HEK293T (cell line): Measurements from ENCODE around the gene SLC6A2.

Experiments
- BHLHE40 ChIP-seq: fragments of 450-650 bp; IDR thresholded peaks from 2 replicates; pipeline ENCODE4 v1.6.1; 2016; ENCODE audit warnings: mild to moderate bottlenecking, moderate library complexity, borderline replicate concordance
- CTBP1 ChIP-seq: fragments of 450-650 bp; IDR thresholded peaks from 2 replicates; pipeline ENCODE4 v1.6.1; 2016; ENCODE audit warnings: borderline replicate concordance
- ELF4 ChIP-seq: fragments of 450-650 bp; IDR thresholded peaks from 2 replicates; pipeline ENCODE4 v1.6.1; 2017; ENCODE audit warnings: antibody characterized with exemption
- FOXM1 ChIP-seq: fragments of 450-650 bp; IDR thresholded peaks from 2 replicates; pipeline ENCODE4 v1.6.1; 2017; ENCODE audit warnings: mild to moderate bottlenecking, borderline replicate concordance
- HDGF ChIP-seq: fragments of 450-650 bp; IDR thresholded peaks from 2 replicates; pipeline ENCODE4 v1.6.1; 2017; ENCODE audit warnings: antibody characterized with exemption, borderline replicate concordance
- L3MBTL2 ChIP-seq: fragments of 450-650 bp; conservative IDR thresholded peaks from 2 replicates; pipeline ENCODE4 v1.6.1; 2016; ENCODE audit warnings: mild to moderate bottlenecking
- LEF1 ChIP-seq: fragments of 450-650 bp; IDR thresholded peaks from 2 replicates; pipeline ENCODE4 v1.6.1; 2017; ENCODE audit warnings: mild to moderate bottlenecking, borderline replicate concordance
- NFRKB ChIP-seq: fragments of 450-650 bp; IDR thresholded peaks from 2 replicates; pipeline ENCODE4 v1.6.1; 2016; ENCODE audit warnings: mild to moderate bottlenecking, moderate library complexity
- SP1 ChIP-seq: fragments of 450-650 bp; IDR thresholded peaks from 2 replicates; pipeline ENCODE4 v1.6.1; 2017
- SUZ12 ChIP-seq: fragments of 450-650 bp; IDR thresholded peaks from 2 replicates; pipeline ENCODE4 v1.6.1; 2016; ENCODE audit warnings: mild to moderate bottlenecking
- TARDBP ChIP-seq: fragments of 450-650 bp; IDR thresholded peaks from 2 replicates; pipeline ENCODE4 v1.6.1; 2016
- TF ChIP-seq, protein P1 (sequence below): fragments of 450-650 bp; IDR thresholded peaks from 2 replicates; pipeline ENCODE4 v1.6.1; 2016

DNA sequence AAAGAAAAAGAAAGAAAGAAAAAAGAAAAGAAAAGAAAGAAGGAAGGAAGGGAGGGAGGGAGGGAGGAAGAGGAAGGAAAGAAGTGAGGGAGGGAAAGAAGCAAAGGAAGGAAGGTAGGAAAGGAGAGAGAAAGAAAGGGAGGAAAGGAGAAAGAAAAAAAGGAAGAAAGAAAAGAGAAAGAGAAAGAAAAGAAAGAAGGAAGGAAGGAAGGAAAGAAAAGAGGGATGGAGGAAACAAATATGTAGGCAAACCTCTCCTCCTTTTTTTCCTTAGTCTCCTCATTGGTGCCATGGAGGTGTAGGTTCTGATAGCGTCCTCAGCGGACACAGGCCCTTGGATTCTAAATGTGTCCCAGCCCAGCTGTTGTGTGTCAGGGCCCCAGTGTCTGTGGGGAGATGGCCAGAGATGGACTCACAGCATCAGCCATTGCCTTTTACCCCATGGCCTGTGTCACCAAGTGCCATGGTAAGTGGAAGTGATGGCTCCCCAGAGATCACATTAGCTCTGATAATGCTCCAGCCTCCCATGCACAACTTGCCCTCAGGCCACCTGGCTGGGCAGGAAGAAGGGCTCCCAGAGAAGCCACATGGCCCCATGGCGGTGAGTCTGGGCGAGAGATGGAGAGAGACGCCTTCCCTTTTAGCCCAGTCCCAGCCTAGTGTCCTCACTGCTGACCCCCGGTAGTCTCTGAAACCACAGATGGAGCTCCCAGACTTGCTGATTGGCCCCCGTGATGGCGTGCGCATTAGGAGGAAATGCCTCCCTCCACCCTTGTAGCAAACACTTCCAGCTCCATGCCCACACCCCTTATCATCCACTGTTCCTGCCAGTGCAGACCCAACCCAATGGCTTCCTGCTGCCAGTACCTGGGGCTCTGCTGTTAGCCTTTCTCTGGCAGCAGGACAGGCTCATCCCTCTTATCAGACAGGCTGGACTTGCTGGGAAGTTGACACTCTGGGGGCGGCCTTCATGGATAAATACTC lies 3.7 kb upstream of the SLC6A2 start:
- no peak for TF ChIP-seq L3MBTL2
- TF ChIP-seq, protein P1, sequence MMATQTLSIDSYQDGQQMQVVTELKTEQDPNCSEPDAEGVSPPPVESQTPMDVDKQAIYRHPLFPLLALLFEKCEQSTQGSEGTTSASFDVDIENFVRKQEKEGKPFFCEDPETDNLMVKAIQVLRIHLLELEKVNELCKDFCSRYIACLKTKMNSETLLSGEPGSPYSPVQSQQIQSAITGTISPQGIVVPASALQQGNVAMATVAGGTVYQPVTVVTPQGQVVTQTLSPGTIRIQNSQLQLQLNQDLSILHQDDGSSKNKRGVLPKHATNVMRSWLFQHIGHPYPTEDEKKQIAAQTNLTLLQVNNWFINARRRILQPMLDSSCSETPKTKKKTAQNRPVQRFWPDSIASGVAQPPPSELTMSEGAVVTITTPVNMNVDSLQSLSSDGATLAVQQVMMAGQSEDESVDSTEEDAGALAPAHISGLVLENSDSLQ: no peak
- TF ChIP-seq CTBP1: no peak
- no peak for TF ChIP-seq BHLHE40
- no peak for TF ChIP-seq LEF1
- no peak for TF ChIP-seq NFRKB
- no peak for TF ChIP-seq ELF4
- no peak for TF ChIP-seq FOXM1
- no peak for TF ChIP-seq HDGF
- TF ChIP-seq SP1: no peak
- no peak for TF ChIP-seq TARDBP
- TF ChIP-seq SUZ12: no peak
